PC-3 (cell line): ENCODE measurements around the gene TGFBR3L.

Source experiments
- CTCF ChIP-seq: fragments of 300-600 bp; sonication (generic); conservative IDR thresholded peaks from 2 replicates; pipeline ENCODE4 v1.5.1; 2017; ENCODE audit warnings: antibody characterized with exemption, low read depth, mild to moderate bottlenecking, low read length
- EZH2 ChIP-seq: fragments of 300-600 bp; sonication (generic); IDR thresholded peaks from one replicate; pipeline ENCODE4 v1.6.1; 2017; ENCODE audit warnings: antibody characterized with exemption, mild to moderate bottlenecking, low read length; ENCODE audit not compliant: unreplicated experiment

GRCh38 chr19:7928334-7928706 is 13.7 kb downstream of the TGFBR3L start:
- TF ChIP-seq CTCF, result no peak
- no peak for TF ChIP-seq EZH2
